CD4-positive, alpha-beta T cell treated with Interleukin-2 at 100 ng/mL for 4 hours (primary cell): ENCODE data around the gene ATE1.
"Not testable (repeated sequence)": the region's sequence is repeated elsewhere in the genome, so short reads cannot be mapped to it uniquely, and the experiment has no call there.

ENCODE experiments used
- DNase-seq: peaks from one replicate; pipeline ENCODE4 v3.0.0-alpha.2; 2020; ENCODE audit warnings: low spot score

Gene ATE1

DNA sequence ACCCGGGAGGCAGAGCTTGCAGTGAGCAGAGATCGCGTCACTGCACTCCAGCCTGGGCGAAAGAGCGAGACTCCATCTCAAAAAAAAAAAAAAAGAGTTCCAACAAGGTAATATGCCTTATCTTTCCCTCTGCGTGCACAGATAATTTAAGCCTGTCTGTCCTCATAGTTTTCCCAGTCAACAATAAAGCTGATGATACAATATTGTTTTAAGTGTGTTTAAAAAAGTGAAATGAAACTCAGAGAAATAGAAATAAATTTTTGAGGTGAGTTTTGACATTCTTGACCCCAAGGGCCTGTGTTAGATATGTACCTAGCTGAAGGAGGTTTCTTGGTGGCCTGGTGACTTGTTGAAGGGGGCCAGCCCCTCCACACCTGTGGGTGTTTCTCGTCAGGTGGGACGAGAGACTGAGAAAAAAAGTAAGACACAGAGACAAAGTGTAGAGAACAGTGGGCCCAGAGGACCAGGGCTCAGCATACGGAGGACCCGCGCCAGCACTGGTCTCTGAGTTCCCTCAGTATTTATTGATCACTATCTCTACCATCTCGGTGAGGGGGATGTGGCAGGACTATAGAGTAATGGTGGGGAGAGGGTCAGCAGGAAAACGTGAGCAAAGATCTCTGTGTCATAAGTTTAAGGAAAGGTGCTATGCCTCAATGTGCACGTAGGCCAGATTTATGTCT lies 1.9 kb upstream of the ATE1 start:
- not testable (repeated sequence) for DNase-seq

DNA sequence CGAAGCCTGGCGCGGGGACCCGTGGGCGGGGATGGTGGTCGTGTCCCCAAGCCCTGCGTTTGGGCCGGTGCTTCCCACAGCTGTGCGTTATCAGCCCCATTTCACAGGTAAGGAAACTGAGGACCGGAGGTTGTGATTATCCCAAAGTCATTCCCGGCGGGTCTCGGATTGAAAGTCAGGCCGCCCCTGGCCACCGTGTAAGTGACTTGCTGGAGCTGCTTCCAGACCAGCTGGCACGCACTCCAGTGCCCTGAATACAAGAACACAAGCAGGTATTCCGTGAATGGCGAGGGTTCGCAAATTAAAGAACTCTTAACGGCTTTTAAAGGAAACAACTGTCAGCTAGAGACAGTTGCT lies 675 bp upstream of the ATE1 start:
- DNase-seq = peak; percentile 4

GRCh38 chr10:121927318-121927840 lies 452 bp downstream of the ATE1 start:
- peak; percentile 17 for DNase-seq

DNA sequence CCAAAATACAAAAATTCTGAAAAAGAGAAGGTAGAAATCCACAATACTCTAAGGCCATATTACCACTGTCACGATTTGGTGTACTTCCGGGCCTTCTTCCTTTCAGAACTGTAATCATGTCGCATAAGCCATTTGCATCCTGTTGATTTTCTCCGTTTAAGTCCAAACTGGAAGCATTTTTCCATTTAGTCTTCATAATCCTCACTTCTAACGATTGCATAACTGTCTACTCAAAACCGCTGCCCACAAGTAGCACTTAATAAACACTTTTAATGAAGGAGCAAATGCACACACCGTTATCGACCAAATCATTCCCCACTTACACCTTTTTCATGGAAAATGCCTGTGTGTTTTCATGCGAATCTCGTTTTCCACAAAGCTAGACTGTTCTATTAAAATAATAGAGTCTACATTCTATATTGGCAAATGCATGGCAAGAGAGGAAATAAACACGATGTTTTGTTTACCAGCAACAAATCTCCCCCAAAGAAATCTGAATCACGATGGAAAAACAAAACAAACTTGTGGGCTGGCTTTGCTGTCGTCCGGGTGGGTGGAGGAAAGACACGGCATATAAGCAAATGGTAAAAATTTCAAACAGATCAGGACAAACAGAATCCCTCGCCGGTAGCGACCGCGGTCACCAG lies 1.0 kb downstream of the ATE1 start:
- DNase-seq = peak; percentile 24

GRCh38 chr10:121926157-121926556 lies 1.7 kb downstream of the ATE1 start:
- no peak for DNase-seq

DNA sequence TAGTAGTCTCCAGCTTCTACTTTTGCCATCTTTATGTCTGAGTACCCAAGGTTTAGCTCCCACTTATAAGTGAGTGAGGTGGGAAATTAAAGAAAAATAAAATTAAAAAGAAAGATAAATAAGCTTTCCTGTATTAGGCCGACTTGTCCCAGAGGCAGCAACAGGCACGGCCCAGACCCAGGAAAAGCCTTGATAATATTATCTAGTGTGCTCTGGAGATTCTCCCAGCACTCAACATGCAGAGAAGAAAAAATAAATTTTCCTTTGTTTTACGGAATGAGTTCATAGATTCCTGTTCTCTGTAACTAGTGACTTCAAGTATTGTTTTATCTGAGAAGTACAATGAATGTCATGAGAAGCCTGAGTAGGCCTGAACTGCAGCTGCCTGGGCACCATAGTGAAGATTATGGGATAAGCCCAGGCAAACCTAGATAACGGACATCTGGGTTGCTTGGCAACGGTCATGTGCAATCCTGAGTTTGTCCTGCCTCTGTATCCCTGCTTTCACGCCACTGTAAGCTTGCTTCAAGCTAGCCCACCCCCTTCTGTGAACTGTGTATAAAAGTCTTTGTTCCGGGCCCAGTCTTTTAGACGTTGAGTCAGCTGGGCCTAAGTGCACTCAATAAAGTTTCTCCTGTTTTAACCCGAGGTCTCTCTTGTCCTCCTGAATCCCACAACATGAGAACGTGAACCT lies 6.4 kb downstream of the ATE1 start:
- no peak for DNase-seq

- DNase-seq = no peak
Observed at GRCh38 chr10:121919666-121920065, 8.2 kb downstream of the ATE1 start.

DNA sequence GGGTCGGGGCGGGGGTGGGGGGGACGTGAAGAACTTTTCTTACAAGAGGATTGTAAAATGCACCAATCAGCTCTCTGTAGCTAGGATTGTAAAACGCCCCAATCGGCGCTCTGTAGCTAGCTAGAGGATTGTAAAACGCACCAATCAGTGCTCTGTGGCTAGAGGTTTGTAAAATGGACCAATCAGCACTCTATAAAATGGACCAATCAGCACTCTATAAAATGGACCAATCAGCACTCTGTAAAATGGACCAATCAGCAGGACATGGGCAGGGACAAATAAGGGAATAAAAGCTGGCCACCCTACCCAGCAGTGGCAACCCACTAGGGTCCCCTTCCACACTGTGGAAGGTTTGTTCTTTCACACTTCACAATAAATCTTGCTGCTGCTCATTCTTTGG lies 9.0 kb downstream of the ATE1 start:
- not testable (repeated sequence) for DNase-seq

DNA sequence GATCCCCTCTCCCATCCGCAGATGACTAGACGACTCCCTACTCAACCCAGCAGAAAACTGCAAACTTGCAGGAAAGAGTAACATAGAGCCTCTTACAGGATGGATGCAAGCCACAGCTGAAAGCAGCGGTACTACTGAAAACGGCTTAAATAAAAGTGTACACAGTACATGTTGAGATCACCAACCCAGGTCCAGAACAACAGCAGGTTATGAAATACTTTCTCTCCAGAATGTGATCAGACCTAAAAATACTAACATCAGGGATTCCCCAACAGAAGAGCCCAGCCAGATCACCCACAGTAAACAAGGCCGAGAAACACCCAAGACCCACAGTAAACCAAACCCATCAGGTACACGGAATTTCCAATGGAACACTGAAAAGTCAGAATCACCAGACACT lies 13.2 kb downstream of the ATE1 start:
- no peak for DNase-seq

DNA sequence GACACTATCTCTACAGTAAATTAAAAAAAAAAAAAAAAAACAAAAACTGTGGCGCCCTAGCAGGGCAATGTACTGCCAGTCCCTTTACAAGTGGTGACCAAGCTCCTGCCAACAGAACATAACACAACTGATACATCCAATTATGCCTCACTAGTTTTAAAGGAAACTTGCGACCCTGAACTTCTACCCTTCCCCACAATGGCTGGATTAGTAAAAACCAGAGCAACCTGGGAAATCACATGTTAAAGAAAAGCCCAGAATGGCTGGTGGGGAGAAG lies 16.5 kb downstream of the ATE1 start:
- no peak for DNase-seq

DNA sequence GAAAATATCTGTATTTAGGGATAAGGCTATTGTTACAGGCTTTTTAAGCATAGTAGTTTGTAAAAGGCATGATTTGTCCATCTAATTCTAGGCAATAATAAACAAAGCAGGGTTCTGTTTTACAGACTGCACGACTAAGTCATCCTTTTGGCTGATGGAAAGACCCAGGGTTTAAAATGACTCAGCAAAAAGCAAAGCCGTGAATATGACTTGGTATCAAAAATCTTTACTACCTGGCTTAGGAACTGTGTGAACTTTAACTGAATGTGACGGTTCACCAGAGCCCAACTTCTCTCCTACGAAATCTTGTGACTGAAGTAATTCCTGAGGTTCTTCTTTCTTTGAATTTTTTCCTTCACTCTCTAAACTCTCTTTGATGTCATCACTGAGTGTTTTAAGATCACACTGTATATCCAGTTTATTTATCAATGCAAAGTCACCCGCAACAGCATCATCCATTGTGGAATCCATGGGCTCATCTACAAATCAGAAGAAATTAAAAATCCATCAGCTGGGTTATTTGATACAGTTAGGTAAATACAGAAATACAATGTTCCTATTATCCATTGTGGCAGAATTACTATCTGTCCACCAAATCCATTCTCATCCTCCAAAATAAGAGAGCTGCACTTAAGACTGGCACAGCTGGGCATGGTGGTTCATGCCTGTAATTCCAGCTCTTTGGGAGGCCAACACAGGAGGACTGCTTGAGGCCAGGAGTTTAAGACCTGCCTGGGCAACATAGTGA lies 17.0 kb downstream of the ATE1 start:
- DNase-seq = no peak

DNA sequence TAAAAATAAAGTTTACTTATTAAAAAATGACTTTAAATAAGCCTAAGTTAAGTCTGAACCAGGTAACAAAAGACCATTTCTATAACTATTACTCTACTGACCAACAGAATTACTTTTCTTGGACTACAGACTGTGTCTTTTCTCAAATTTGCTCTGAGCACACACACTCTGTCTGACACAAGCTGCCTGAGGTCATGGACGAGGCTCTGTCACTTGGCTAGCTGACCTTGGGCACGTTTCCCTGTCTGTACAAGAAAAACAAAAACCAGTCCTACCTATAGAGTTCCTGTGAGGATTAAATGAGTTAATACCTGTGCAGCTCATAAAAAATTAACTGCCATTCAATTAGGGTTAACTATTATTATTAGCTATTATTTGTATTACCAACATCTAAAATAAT lies 22.9 kb downstream of the ATE1 start:
- no peak for DNase-seq

DNA sequence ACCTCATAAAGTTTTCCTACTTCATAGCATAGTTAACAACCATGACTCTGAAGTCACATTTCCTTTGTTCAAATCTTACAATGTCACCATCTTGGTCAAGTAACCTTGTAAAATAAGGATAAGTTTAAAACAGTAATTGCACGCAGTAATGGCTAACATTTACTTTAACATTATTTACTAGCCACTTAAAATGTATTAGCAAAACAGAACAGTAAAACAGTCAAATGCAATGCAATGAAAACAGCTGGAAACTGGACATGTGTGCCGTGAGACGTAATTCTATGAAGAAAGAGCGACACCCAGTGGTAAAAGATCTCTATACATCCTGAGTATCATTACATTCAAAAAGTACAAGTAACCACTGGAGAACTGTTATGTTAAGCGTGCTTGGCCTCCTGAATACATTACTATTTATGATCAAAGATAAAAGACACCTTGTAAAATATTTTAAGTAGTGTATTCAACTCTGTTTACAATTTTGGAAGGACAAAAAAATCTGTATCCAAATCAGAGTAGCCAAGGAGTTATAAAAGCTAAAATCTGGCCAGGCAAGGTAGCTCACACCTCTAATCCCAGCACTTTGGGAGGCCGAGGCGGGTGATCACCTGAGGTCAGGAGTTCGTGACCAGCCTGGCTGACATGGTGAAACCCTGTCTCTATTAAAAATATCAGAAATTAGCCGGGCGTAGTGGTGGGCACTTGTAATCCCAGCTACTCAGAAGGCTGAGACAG lies 27.2 kb downstream of the ATE1 start:
- peak; percentile 53 for DNase-seq

DNA sequence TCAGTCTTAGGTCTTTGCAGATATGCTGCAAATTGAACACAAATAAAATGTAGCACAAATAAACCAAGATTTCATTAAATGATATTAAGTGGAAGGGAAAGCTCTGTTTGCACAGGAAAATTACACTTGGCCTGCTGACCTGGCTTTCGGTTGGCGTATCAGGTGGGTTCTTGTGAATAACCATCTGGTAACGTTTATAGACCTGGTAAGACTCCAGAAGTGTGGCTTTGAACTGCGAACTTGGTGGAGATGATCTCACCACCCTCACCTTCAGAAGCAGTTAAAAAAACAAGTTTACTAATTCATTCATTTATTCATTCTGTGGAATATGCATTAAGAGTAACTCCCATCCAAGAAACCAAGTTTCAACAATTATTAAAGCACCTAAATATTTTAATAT lies 28.1 kb downstream of the ATE1 start:
- DNase-seq = no peak

GRCh38 chr10:121891103-121891502 lies 36.7 kb downstream of the ATE1 start:
- DNase-seq = no peak

DNA sequence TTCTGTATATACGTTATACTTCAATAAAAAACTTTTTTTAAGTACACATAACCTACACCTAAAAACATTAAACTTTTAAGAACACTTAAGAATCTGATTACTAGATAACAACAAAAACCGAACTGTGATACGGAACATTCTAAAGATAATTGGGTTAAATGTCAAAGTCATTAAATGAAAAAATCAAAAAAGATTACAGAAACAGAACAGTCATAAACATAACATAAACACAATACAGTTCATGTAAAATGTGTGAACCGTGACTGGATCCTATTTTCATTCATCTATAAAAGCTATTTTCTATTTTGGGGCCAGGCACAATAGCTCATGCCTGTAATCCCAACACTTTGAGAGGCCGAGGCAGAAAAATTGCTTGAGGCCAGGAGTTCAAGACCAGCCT lies 38.6 kb downstream of the ATE1 start:
- no peak for DNase-seq

DNA sequence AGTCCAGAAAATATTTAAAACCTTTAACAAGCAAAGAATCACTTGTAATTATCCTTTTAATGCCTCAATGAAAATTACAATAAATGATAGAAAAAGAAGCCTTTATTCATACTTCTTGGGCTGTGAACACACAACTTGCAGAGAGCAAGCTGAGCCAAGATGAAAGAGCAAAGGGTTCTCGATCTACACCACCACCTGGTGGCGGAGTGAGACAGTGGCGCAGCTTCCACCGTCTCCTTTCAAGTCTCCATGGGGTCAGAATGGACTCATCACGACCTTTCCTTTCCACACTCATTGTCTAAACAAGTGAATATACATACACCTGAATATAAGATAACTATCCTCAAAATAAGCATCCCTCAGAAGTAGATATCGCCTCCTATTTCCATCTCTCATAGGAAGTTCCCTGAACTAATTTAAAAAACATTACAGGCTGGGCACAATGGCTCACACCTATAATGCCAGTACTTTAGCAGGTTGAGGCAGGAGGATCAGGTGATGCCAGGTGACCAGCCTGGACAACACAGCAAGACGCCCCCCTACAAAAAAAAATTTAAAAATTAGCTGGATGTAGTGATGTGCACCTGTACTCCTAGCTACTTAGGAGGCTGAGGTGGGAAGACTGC lies 40.7 kb downstream of the ATE1 start:
- DNase-seq = peak; percentile 35

DNA sequence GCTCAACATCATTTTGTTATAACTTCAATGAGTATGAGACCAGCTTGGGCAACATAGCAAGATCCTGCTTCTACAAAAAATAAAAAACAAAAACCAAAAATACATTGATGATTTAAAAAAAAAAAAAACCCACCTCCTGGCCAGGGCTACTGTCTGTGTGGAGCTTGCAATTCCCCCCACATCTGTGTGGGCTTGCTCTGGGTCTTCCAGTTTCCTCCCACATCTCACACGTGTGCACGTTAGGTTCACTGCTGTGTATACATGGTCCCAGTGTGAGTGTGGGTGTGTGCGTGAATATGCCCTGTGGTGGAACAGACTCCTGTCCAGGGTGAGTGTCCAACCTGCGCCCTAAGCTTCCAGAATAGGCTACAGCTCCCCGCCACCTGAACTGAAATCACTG lies 41.6 kb downstream of the ATE1 start:
- no peak for DNase-seq

DNA sequence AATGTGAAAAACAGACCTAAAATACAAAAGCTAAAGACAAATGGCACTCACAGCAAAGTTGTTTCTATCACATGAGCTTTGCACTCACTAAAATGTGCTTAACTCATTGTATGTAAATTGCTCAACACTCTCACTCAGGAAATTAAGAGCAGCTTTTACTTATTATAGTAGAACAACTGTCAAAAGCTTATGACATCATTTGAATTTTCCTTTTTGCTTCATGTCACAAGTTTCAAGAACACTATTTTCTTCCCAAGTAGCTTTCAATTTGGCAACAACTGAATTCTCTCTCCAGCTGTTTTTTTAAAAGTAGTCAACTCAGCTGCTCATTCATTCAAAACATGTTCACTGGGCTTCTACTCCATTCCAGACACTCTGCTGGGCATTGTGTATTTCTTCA lies 46.9 kb downstream of the ATE1 start:
- no peak for DNase-seq

- DNase-seq = no peak
Observed at GRCh38 chr10:121879476-121879875, 48.4 kb downstream of the ATE1 start.

DNA sequence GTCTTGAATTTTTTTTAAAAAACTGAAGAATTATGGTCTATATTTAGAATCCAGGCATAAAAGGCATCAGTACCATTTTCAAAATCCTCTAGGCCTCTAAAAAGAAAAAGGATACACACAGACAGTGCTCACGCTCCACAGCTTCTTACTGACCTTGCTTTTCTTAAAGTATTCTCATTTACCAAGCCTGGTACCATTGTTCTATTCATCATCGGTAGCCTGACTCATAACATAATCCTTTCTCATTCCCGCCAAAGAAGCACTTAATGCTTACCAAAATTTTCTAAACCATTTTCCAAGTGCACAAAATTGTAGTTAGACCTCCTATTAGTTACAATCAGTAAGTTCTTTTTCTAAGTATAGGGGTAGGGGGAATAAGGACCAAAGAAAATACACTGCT lies 54.6 kb downstream of the ATE1 start:
- DNase-seq = no peak

GRCh38 chr10:121870413-121870812 lies 57.4 kb downstream of the ATE1 start:
- DNase-seq = no peak
